ENCODE data around the gene CRYBG2.

DNA sequence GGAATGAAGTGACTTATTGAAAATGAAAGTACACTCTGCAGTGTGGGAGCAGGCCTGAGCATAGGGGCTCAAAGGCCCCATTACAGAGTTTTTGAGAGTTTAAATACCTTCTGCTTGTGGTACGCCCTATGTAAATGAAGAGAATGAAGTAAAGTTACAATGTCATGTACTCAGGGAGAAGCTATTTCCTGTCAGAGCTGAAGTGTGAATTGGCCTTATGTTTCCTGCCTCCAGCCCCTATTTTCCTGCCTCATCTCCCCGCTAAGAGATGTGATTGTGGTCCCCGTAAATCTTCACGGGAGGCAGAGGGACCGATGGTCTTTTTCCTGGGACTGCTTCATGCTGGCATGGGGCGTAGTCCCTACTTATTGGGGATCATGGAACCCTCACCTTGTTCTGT, 21.2 kb upstream of the CRYBG2 start:
- TF ChIP-seq, protein P1, sequence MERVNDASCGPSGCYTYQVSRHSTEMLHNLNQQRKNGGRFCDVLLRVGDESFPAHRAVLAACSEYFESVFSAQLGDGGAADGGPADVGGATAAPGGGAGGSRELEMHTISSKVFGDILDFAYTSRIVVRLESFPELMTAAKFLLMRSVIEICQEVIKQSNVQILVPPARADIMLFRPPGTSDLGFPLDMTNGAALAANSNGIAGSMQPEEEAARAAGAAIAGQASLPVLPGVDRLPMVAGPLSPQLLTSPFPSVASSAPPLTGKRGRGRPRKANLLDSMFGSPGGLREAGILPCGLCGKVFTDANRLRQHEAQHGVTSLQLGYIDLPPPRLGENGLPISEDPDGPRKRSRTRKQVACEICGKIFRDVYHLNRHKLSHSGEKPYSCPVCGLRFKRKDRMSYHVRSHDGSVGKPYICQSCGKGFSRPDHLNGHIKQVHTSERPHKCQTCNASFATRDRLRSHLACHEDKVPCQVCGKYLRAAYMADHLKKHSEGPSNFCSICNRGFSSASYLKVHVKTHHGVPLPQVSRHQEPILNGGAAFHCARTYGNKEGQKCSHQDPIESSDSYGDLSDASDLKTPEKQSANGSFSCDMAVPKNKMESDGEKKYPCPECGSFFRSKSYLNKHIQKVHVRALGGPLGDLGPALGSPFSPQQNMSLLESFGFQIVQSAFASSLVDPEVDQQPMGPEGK (CRISPR knock-in tag; IDR thresholded peaks at IDR 0.05; ENCODE audit: borderline replicate concordance) = no peak
- no peak for TF ChIP-seq TOX (CRISPR knock-in tag; IDR thresholded peaks at IDR 0.05; ENCODE audit: borderline replicate concordance)
- no peak for TF ChIP-seq ARNTL (CRISPR knock-in tag; IDR thresholded peaks at IDR 0.05; ENCODE audit: borderline replicate concordance, low read depth)
- TF ChIP-seq, protein P2, sequence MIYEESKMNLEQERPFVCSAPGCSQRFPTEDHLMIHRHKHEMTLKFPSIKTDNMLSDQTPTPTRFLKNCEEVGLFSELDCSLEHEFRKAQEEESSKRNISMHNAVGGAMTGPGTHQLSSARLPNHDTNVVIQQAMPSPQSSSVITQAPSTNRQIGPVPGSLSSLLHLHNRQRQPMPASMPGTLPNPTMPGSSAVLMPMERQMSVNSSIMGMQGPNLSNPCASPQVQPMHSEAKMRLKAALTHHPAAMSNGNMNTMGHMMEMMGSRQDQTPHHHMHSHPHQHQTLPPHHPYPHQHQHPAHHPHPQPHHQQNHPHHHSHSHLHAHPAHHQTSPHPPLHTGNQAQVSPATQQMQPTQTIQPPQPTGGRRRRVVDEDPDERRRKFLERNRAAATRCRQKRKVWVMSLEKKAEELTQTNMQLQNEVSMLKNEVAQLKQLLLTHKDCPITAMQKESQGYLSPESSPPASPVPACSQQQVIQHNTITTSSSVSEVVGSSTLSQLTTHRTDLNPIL (CRISPR knock-in tag; IDR thresholded peaks at IDR 0.05; ENCODE audit: low read depth) = no peak
- TF ChIP-seq BACH2 (CRISPR knock-in tag; IDR thresholded peaks at IDR 0.05; ENCODE audit: borderline replicate concordance) = no peak
- TF ChIP-seq ZNF8 (CRISPR knock-in tag; IDR thresholded peaks at IDR 0.05) = no peak
- TF ChIP-seq ISL1 (CRISPR knock-in tag; IDR thresholded peaks at IDR 0.05) = no peak
- no peak for TF ChIP-seq PPARA (CRISPR knock-in tag; IDR thresholded peaks at IDR 0.05; ENCODE audit: borderline replicate concordance)
- no peak for TF ChIP-seq ZFP3 (CRISPR knock-in tag; IDR thresholded peaks at IDR 0.05)
- no peak for TF ChIP-seq ZC3H10 (CRISPR knock-in tag; IDR thresholded peaks at IDR 0.05)
- no peak for TF ChIP-seq SNAI2 (CRISPR knock-in tag; IDR thresholded peaks at IDR 0.05)

Data from SK-N-SH treated with all-trans-retinoic acid at 6 μM for 48 hours (cell line).